Bladder microvascular endothelial cell (primary cell): ENCODE results near the gene KLRK1. TPM values are rescaled to one million over a fixed set of nuclear protein-coding genes. Genes with fewer than 3 reads are reported as not detected.

Experiments
- total RNA-seq: library from RNA; depleted of rRNA; stranded (reverse); fragments of >200 nt; gene quantifications from 2 replicates; pipeline ENCODE4 v1.2.3, GENCODE V29; 2014

The KLRK1 gene
- not detected in 2 replicates for total RNA-seq

GRCh38 chr12:10389904-10390303, at the start of gene KLRK1:
KLRK1 (minus strand) TSS chr12:10390041; CDS start chr12:10388810, 1,231 bp downstream.

GRCh38 chr12:10435816-10436215, 46.0 kb upstream of the KLRK1 start, which contains the start of gene KLRC2:
KLRC2 (minus strand) TSS chr12:10436010; CDS start chr12:10435986, 24 bp downstream.

GRCh38 chr12:10420334-10420733, 30.5 kb upstream of the KLRK1 start, which contains the start of gene KLRC3:
KLRC3 (minus strand) TSS chr12:10420595; CDS start chr12:10420550, 45 bp downstream.

GRCh38 chr12:10409392-10409791, 19.6 kb upstream of the KLRK1 start, which contains the start of gene KLRC4:
KLRC4 (minus strand) TSS chr12:10409757; CDS start chr12:10409575, 182 bp downstream.

Other genes with a start within 250 kb of the KLRK1 start
- gene OLR1, start 217.9 kb downstream of the KLRK1 start, total RNA-seq: under 0.01 TPM in 1 of 2 replicates, not detected in the other
- gene TMEM52B, start 211.0 kb downstream of the KLRK1 start, total RNA-seq: not detected in 2 replicates
- gene GABARAPL1, start 177.2 kb downstream of the KLRK1 start, total RNA-seq: 34.0 and 141 TPM in 2 replicates
- gene KLRD1, start 82.2 kb downstream of the KLRK1 start, total RNA-seq: 0.16 and 0.69 TPM in 2 replicates
- not detected in 2 replicates for gene KLRC4, start 19.7 kb upstream of the KLRK1 start, total RNA-seq
- gene KLRC3, start 30.6 kb upstream of the KLRK1 start, total RNA-seq: not detected in 2 replicates
- not detected in 2 replicates for gene KLRC2, start 46.0 kb upstream of the KLRK1 start, total RNA-seq
- gene KLRC1, start 63.3 kb upstream of the KLRK1 start, total RNA-seq: not detected in 2 replicates
- gene EIF2S3B, start 115.8 kb upstream of the KLRK1 start, total RNA-seq: 0.32 and 0.69 TPM in 2 replicates
- gene MAGOHB, start 223.6 kb upstream of the KLRK1 start, total RNA-seq: 9.9 and 30.7 TPM in 2 replicates